NCI-H510A treated with DMSO at 0.1 percent for 48 hours (cell line): ENCODE results near the gene LRRC28.

Source experiments
- DNase-seq: peaks from one replicate; lab custom pipeline; 2025; lab: John Stamatoyannopoulos, UW

Gene LRRC28

DNA sequence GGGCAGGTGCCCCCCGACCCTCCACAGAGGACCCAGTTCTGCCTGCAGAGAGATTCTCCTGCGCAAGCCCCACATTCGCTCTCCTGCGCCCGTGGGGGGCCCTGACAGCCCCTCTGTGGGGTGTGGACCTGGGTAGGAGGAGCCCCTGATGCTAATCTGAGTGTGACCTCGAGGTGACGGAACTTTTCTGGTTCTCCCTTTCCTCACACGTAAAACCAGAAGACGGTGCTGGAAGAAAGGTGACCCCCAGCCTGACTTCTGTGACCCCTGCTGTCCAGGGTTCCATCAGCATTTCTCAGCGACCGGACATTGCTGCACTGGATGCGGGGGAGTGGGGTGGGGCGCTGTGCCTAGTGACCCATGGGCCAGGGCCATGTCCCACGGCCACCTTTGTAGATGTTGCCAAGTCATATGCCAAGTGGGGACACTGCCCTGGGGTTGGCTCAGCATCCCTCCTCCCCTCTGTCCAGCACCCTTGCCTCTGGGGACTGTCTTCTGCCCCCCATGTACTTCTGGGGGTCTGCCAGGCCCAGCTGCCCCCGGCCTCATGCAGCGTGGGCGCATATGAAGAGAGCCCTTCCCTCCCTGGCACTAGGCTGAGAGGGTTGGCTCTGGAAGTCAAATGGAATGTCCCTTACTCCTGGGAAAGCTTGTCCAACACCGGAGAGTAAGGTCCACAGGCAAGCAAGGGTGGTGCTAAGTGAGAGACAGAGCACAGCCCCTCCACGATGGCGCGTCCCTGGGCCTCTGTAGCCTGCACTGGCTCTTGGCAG, 185.4 kb downstream of the LRRC28 start:
- no peak for DNase-seq

DNA sequence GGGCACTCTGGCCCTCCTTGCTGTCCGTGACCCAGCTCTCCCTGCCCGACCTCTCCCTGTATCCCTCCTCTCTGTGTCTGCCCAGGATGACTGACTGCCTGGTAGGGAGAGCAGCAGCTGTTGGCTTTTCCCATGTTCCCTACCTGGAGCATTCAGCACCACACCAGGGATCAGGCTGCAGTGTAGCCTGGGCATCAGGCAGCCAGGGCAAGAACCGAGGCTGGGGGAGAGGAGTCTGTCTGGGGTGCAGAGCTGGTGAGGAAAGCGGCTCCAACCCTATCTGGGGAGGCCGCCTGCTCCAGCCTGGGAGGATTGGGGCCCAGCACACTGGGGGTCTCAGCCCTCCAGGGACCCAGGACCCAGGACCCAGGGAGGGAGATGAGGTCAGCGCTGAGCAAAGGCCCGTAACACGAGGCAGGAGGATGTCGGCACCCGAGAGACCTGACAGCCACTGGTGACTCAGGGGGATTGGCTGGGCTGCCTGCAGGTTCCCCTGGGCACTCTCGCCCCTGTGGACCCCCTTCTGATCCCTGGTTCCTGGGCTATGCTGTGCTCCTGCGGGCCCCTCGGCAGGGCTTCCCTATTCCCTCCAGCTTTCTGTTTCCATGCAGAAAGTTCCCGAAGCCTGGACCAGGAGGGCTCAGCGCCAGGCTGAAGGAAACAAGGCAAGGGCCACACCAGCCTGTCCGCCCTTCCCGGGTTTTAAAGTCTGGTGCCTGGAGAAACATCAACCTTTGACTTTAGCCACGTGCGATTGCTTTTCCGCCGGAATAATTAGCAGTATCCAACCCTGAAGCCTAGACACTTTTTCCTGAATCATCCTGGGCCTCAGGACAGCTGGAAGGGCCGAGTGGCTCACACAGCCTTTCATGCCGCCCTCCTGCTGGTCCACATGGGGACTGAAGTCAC, 186.3 kb downstream of the LRRC28 start:
- no peak for DNase-seq

DNA sequence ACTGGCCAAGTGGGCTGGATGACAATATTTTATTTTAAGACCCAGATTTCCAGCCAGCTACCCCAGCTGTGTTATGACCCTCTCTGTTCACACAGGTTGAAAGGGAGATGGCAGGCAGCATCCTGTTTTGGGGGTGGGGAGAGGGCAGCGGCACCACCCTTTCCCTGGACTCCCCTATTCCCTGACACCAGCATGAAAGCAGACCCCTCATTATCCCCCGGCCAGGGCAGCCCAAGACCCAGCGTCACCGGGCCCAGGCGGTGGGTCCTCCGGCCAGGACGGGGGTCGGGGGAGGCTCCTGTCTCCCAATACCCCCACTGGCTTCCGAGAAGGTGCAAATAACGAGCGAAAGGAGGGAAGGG, 186.9 kb downstream of the LRRC28 start:
- no peak for DNase-seq

DNA sequence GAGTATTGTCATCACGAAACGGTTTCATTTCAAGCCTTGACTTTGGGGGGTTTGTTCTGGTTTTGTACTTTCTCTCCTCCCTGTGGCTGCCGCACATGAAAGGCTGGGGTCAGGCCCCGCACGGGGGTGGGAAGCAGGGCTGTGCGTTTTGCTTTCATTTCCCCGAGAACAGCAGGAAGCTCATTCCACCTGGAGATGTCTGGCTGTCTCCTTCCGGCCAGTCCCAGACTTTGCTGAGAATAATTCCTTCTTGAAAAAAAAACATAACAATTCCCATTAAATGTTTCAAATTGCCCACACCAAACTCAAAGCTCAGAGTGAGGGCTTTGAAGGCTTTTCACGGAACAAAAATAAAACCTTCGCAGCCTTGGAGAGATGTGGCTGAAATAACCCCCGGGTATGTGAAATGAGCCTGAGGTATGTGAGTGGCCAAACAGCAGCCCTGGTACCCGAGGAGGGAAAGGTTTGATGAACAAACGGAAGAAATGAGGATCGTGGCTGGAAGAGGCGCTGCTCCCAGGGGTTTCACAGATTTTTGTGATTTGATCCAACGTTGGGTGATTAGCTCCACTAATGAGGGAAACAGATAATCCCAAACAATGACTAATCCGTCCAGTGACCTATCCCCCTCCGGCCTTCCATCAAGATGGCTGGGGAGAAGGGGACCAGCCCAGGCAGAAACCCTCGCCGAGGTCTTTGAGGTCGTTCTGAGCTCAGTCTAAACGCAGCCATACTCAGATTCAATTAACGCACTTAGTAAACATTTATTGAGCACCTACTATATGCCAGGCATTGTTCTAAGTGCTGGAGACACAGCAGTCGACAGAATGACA, 187.6 kb downstream of the LRRC28 start:
- no peak for DNase-seq

DNA sequence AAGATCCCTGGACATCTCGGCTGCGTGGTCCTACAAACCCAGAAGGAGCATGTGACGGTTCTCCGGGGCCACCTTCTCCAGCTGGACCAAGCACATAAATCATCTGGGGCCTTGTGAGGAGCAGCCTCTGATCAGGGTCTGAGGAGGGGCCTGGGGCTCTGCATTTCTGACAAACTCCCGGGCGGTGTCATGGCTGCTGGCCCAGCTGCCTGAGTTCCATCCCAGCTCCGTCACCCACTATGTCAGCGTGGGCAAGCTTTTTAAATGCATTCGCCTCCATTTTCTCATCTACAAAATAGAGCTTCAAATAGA, 188.2 kb downstream of the LRRC28 start:
- DNase-seq: no peak

DNA sequence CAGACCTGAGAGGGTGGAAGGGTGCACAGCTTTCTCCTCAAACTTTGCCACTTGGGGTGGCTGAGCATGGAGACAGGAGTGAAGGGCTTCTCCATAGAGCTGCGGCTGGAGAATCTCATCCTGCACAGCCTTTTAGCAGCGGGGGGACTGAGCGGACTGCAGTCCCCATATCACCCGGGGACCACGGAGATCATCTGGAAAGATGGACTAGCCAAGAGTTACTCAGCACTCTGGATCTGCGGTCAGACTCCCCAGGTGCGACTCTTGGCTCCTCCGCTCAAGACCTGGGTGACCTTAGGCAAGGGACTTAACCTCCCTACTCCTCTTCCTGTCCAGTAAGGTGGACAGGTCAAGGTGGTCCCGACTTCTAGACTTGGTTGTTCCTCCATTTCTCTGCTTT, 188.7 kb downstream of the LRRC28 start:
- no peak for DNase-seq
